Colonic mucosa (tissue), 4 donors: ENCODE results near the gene CDRT4. TPM values are rescaled to one million over a fixed set of nuclear protein-coding genes. Genes with fewer than 3 reads are reported as not detected.
A peak's percentile ranks its signal among the peaks of the same experiment; 100 is the strongest.

ENCODE experiments used
- DNase-seq: peaks from one replicate; pipeline ENCODE4 v3.0.0-alpha.2; 2020
- H3K27ac ChIP-seq: fragments of 200-600 bp; one replicate; pipeline ENCODE4 v1.8.0; 2021
- H3K27me3 ChIP-seq: fragments of 200-600 bp; one replicate; pipeline ENCODE4 v1.8.0; 2021
- H3K36me3 ChIP-seq: fragments of 200-600 bp; one replicate; pipeline ENCODE4 v1.8.0; 2021
- H3K4me1 ChIP-seq: fragments of 200-600 bp; one replicate; pipeline ENCODE4 v1.8.0; 2021; ENCODE audit warnings: mild to moderate bottlenecking
- H3K4me3 ChIP-seq: fragments of 200-600 bp; one replicate; pipeline ENCODE4 v1.8.0; 2021
- H3K9ac ChIP-seq, 2 donors: one replicate each; pipeline ENCODE4 v1.7.0; 2013; ENCODE audit warnings: control low read depth in 2 of 2, low read depth in 2 of 2, low read length in 2 of 2
- H3K9me3 ChIP-seq: fragments of 200-600 bp; one replicate; pipeline ENCODE4 v1.8.0; 2021
- intact Hi-C: fragments of 100-400 bp; cut with DNase I; formaldehyde crosslinking; loops from one replicate; pipeline ENCODE4 v1.14.1; 2022
- total RNA-seq, 2 donors: library from RNA; stranded (reverse); fragmentation: NEBNext Ultra II Directional in 1 of 2; extraction: Animal tissue kit (Norgen Biotek cat#: 25700) in 1 of 2; gene quantifications; one replicate each; pipeline ENCODE4 v1.2.1, GENCODE V29; 2021
- TF ChIP-seq, protein P1 (sequence below): fragments of 200-600 bp; IDR thresholded peaks from one replicate; pipeline ENCODE4 v1.8.0; 2022; ENCODE audit warnings: antibody characterized with exemption, mild to moderate bottlenecking
- donor health status: healthy.
- donor health status: DM: no; HTN: no; CAD: no.
- donor health status: DM: no; HTN: no; CAD: no.

CDRT4 gene
- total RNA-seq, 2 donors from 2014 or later, result 3.8 to 5.3 TPM

DNA sequence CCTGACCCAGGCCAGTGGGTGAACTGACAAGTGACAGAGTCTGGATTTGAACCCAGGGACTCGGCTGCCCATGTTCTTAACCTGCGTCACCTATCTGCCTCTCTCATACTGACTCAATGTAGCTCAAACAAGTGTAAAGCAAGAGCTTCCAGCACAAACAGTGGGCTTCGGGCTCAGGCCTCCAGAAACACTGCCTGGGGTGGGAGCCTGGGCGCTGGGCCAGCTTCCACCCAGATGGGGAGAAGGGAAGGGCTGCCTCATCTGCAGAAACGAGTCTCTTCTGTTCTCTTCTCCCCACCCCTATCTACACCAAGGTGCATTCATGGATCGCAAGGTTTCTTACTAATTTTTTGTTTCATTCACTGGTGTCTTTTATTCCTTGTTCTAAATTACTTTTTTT lies 1.3 kb downstream of the CDRT4 start:
- intact Hi-C loops, result no loop called here
- no peak for DNase-seq
- TF ChIP-seq, protein P1, sequence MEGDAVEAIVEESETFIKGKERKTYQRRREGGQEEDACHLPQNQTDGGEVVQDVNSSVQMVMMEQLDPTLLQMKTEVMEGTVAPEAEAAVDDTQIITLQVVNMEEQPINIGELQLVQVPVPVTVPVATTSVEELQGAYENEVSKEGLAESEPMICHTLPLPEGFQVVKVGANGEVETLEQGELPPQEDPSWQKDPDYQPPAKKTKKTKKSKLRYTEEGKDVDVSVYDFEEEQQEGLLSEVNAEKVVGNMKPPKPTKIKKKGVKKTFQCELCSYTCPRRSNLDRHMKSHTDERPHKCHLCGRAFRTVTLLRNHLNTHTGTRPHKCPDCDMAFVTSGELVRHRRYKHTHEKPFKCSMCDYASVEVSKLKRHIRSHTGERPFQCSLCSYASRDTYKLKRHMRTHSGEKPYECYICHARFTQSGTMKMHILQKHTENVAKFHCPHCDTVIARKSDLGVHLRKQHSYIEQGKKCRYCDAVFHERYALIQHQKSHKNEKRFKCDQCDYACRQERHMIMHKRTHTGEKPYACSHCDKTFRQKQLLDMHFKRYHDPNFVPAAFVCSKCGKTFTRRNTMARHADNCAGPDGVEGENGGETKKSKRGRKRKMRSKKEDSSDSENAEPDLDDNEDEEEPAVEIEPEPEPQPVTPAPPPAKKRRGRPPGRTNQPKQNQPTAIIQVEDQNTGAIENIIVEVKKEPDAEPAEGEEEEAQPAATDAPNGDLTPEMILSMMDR, result no peak
- Histone ChIP-seq H3K4me3 (no peak overlapping the region), H3K36me3 (no peaks in the 10 kb centered on the region), H3K9ac (no peak overlapping the region), H3K27me3 (no peaks in the 10 kb centered on the region), H3K4me1 (no peaks in the 10 kb centered on the region), H3K9me3 (no peaks in the 10 kb centered on the region), H3K27ac (no peak overlapping the region)

DNA sequence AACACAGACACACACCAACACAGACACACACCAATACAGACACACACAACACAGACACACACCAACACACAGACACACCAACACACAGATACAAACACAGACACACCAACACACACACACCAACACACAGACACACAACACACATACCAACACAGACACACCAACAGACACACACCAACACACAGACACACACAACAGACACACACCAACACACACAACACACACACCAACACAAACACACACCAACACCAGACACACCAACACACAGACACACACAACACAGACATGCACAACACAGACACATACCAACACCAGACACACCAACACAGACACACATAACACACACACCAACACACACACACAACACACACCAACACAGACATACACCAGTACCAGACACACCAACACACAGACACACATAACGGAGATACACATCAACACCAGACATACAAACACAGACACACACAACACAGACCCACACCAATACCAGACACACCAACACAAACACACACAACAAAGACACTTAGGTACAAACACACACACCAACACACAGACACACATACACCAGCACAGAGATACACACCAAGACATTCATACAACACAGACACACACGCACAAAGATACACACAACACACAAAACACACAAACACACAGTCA lies 2.2 kb downstream of the CDRT4 start:
- no peak overlapping the region for H3K27ac ChIP-seq
- no peaks in the 10 kb centered on the region for H3K36me3 ChIP-seq
- H3K4me3 ChIP-seq, result no peak overlapping the region
- TF ChIP-seq, protein P1, result no peak
- no peaks in the 10 kb centered on the region for H3K27me3 ChIP-seq
- no peak for DNase-seq
- intact Hi-C loops, result no loop called here
- H3K9ac ChIP-seq, result no peak overlapping the region
- H3K4me1 ChIP-seq, result no peaks in the 10 kb centered on the region
- H3K9me3 ChIP-seq, result no peaks in the 10 kb centered on the region

DNA sequence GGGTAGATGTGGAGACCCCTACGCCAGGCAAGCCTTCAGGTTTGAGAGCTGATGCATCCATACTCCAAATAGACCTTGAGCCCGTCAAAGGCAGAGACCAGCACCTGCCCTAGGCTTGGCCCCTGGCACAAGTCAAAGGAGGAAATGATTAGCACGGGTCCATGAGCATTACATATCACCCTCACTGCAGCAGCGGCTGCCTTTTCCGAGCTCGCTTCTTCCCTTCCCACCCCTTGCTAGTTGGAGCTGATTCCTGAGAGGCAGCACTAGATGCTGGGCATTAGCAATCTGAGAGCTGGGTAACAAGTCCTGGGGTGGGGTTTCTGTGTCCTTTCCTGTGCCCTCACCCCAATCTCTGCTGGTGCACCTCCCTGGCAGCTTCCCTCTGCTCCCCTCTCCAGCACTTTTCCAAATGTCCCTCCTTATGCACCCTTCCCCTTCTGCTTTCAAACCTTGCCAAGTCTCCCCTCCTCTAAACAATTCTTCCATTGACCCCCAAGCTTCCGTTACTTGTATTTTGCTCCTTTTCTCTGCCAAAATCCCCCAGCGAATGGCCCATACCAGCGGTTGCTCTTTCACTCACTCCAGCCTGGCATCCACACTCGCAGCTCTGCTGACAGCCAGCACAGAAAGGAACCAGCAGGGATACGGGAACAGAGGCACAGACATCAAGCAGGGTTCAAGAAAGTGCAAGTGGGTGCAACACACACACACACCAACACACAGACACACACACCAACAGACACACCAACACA lies 3.0 kb downstream of the CDRT4 start:
- intact Hi-C loops, result no loop called here
- Histone ChIP-seq H3K36me3 (no peaks in the 10 kb centered on the region), H3K27me3 (no peaks in the 10 kb centered on the region), H3K4me3 (no peak overlapping the region), H3K9ac (no peak overlapping the region), H3K9me3 (no peaks in the 10 kb centered on the region), H3K27ac (peak overlapping the region; percentile 2), H3K4me1 (no peaks in the 10 kb centered on the region)
- TF ChIP-seq, protein P1, result no peak
- no peak for DNase-seq

DNA sequence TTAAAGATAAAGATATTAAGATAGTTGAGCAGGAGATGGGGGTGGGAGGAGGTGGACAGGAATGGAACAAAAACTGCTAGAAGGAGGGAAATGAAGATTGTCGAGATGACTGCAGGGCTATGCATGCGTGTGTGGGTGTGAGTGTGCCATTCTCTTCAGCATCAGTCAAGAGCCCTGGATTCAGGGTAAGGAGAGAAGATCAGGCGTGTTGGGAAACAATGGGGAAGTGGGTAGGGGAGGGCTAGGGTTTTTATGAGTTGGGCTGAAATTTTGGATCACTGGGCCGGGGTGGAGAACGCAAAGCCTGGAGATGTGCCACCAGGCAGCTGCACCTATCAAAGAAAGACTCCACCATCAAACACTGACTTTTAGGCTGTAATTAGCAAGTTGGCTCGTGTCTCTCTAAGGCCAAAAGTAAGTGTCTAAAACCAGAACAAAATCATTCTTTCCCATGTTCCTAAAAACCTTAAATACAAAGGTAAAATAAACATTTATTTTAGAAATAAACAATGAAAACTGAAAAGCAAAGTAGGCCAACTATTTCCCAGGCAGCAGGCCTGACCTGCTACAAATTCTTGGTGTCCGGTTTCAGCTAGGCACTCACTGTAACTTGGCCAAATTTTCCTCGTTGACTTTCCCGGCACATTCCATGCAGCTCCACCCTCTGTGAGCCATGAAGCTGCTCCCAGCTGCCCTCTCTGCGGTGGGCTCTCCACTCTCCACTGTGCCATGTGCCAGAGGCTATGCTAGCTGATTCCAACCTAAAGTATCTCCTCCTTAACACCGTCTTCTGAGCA lies 4.2 kb downstream of the CDRT4 start:
- H3K4me1 ChIP-seq, result no peaks in the 10 kb centered on the region
- H3K27me3 ChIP-seq, result no peaks in the 10 kb centered on the region
- intact Hi-C loops, result no loop called here
- no peak overlapping the region for H3K9ac ChIP-seq
- no peak for DNase-seq
- H3K9me3 ChIP-seq, result no peaks in the 10 kb centered on the region
- no peaks in the 10 kb centered on the region for H3K36me3 ChIP-seq
- H3K4me3 ChIP-seq, result no peak overlapping the region
- TF ChIP-seq, protein P1, result no peak
- peak overlapping the region; percentile 2 for H3K27ac ChIP-seq

DNA sequence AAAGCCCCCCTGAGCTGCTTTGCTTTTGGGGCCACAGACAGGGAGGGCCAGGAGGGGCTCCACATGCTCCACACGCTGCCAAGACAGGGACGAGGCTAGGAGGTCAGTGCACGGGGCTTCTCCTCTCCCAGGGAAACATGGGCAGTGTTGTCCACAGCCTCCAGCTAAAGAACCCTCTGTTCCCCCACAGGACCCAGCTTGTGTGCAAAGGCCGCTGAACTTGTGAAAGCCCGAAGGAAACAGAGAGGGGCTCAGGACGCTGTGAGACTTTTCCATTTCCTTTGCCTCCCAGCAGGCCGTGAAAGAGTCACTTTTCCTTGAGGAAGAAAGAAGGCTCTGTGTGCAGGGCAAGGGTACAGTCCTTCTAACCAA lies 9.7 kb downstream of the CDRT4 start:
- Histone ChIP-seq H3K36me3 (no peaks in the 10 kb centered on the region), H3K9ac (no peak overlapping the region), H3K9me3 (no peaks in the 10 kb centered on the region), H3K27me3 (no peaks in the 10 kb centered on the region), H3K27ac (peak overlapping the region; percentile 38), H3K4me1 (peaks cover 4% of the 10 kb centered on the region), H3K4me3 (no peak overlapping the region)
- intact Hi-C loops, result no loop called here
- DNase-seq, result no peak
- TF ChIP-seq, protein P1, result no peak
